ENCODE measurements around the gene PRODH. TPM values are rescaled to one million over a fixed set of nuclear protein-coding genes. Genes with fewer than 3 reads are reported as not detected.
A peak's percentile ranks its signal among the peaks of the same experiment; 100 is the strongest.
"Not testable (repeated sequence)": the region's sequence is repeated elsewhere in the genome, so short reads cannot be mapped to it uniquely, and the experiment has no call there.

PRODH gene
- total RNA-seq, 1 donor from 2014 or later, result 9.1 TPM

DNA sequence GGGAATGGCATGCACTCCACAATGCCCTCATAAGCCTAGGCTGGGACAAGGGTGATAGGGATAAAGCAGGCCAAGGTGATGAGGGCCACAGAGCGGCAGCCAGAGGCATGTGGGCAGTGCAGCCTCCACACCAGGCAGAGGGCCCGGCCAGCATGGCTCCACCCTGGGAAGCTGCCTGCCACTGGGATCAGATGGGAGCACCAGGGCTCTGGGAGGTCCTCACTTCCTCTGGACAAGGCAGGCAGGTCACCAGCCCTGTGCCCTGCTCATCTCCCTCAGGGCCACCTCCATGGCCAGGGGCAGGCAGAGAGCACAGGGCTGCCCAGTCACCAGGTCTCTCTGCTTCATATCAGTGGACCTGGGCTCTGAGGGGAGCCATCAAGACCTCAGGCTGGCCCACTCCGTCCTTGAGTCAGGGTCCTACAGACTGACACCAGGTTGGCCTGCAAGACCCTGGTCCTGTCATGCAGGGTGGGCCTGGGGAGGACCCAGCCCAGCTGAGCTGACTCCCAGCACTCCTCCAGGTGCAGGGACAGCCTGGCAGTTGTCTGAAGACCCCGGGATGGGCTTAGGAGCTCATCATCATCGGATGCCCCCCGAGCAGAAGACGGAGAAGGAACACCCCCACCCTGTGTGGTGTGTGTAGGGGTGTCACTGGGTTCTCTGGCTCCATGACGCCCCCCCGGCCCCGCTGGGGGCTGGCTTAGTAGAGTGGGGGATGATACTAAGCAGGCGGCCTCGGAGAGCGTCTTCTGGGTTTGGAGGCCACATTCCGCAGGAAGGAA is 33.3 kb upstream of the PRODH start:
- intact Hi-C loops (cut with micrococcal nuclease); DNase-seq; ATAC-seq: not testable (repeated sequence)

DNA sequence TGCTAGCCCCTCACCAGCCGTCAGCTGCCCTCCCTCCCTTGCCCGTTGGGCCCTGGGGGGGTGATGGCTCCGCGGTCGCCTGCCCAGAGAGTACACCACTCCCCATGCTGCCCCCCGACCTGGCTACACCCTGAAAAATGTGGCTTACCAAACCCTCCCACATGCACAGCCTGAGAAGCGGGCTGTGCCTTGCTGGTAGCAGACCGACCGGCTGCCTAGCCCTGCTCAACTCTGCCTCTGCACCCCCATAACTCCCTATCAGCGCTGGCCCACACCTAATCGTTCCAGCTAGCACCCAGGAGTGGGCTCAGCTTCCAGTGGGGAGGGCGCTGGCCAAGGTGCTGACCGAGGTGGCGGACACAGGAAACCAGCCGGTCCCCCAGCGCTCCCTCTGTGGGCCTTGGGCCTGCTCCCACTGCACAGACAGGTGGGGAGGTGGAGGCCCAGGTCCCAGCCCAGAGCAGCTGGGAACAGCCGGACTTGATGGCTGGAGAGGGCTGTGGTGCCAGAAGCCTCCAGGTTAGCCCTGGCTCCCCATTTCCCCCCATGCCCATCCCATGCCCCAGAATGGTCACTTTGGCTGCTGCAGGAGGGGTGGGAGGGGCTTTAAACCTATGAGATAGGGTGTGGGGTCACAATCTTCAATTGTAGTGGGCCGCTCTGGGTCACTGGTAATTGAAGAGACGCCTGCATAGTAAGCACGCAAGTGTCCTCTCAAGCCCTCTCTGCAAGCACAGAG is 32.1 kb upstream of the PRODH start:
- DNase-seq (peak; percentile 62), ATAC-seq (peak; percentile 50)
- intact Hi-C loops (cut with micrococcal nuclease), result no loop called here

DNA sequence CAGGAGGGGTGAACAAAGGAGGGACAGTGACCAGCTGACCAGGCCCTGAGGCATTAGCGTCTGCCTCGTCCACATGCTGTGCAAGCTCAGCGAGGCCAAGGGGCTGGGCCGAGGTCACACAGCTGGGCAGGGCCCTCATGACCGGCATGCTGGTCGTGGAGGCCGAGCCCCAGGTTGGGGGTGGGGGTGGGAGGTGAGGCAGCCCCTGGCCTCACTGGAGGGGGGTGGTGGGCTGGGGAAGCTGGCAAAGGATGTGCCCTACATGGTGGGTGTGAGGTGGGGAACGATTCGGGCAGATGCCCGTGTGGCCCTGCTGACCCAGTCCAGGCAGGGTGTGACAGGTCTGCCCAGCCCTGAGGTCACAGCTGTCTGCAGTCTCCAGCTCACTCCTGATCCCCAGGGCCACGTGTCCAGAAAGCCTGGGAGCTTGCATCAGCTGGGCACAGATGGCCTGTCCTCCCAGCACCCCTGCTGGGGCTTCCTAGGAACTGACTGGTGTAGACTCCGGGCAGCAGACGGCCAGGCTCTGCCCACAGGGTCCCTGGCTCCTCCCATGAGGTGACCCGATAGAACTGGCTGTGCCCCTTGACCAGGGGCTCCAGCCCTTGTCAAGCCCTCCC is 31.4 kb upstream of the PRODH start:
- DNase-seq; intact Hi-C loops (cut with micrococcal nuclease): not testable (repeated sequence)
- ATAC-seq, result peak; percentile 72

DNA sequence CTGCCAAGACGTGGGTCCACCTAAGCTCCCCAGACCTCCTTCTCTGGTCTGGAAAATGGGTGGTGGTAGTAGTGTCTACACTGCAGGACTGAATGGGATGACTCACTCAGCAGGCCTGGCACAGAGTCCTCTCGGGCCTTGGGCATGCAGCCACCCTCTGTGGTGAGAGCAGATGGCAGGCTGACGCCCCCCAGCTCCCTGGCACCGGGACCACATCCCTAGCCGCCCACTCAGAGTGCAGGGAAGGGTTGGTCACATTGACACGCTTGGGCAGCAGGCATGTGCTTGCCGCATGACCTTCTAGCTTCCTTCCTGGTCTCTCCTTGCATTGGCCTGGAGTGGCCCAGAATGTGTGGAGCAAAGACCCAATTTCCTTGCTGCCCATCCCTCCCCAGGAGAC is 30.7 kb upstream of the PRODH start:
- DNase-seq, result no peak
- no peak for ATAC-seq
- intact Hi-C loops (cut with micrococcal nuclease), result no loop called here

DNA sequence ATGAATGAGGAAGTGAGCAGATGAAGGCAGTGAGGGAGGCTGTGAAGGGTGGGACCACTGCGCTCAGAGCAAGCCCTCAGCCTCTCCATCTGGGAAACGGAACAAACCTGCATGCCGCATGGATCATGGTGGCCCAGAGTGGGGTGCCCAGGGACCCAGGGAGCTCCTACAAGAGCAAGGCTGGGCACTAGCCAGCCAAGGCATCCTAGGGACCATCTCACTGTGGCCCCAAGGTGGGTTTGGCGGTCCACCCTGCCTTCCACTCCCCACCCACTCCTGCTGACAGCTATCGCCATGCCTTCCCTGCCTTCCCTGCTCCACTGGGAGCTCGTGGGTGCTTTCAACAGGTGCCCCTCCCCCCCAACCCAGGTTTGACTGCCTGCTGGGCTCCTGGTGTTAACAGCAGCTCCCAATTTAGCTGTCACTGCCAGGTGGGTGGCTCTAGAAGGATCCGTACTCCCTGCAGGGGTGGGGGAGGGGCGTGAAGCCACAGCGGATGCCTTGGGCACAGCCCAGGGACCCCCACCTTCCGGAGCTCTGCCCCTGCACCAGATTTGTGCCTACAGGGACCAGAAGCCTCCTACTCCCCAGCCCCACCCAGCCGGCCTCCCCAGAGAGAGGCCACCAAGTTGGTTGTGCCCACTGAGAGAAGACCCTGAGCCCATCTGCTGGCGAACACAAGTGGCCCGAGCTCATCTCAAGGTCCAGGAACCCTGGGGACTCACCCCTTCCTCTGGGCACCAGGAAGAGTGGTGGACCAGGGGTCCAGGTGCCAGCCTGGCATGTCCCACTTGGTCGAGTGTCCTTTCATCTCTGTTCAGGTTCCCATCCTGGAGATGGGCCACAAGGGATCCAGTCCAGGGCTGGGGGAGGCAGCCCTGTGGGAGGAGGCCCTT is 29.7 kb upstream of the PRODH start:
- intact Hi-C loops (cut with micrococcal nuclease), result no loop called here
- no peak for DNase-seq
- ATAC-seq, result no peak

DNA sequence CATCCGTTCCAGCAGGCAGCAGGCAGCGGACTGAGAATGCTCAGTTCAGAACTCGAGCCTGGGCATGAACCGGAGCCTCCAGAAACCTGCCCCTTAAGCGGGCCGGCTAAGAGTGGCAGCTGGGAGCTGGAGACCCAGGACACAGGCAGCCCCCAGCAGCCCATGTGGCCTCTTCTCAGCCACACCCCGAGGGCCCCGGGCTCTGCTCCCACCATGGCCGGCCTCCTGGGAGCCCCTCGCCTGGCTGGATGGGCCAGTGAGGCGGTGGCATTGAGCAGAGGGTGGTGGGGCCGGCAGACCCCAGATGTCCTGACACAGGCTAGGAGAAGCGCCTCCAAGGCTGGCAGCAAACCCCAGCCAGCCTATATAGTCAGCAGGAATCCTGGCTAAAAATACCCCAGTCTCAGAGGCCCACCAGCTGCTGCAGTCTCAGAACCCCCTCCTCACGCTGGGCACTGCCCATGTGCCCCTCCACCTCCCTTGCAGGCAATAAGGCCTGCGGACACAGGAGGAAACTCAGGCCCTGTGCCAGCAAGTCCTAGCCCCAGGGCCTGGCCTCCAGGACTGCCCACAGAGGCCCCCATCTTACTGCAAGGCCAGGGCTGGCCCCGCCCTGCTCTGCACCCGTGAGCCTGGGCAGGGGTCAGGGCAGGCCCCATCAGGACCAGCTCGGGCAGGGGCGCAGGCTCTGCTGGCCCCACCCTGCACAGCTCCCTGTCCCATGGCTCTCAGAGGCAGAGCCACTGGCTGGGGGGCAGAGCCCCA is 28.6 kb upstream of the PRODH start:
- DNase-seq; intact Hi-C loops (cut with micrococcal nuclease); ATAC-seq: not testable (repeated sequence)

DNA sequence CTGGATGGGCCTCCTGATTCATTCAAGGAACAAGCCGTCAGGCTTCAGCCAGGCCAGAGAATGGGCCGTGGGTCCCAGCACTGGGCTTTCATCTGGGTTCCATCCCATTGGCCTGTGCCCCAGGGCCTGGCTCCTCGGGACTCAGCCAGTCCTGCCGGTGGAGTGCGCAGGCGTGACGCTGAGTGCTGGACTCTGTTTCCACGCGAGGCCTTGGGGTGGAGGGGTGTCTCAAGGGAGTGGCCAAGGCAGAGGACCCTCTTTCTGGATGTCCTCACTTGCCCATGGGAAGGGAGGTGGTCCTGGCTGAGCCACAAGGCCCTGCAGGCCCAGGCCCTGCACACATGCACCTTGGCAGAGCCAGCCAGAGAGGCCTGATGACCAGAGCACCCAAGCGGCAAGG is 28.0 kb upstream of the PRODH start:
- intact Hi-C loops (cut with micrococcal nuclease); DNase-seq; ATAC-seq: not testable (repeated sequence)

DNA sequence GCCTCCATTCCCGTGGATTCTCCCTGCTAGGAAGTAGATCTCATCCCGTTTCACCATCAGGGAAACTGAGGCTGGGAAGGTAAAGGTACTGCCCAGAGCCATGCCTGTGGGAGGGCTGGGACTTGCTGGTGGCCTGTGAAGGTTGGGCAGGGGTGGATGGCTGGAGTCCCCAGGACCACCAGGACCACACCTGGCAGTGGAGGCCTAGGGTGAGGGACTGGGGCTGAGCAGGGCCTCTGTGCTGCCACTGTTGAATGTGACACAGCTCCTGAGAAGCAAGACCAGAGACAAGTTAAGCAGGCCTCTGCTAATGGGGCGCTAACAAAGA is 26.2 kb upstream of the PRODH start:
- intact Hi-C loops (cut with micrococcal nuclease), result no loop called here
- DNase-seq, result no peak
- ATAC-seq, result no peak

DNA sequence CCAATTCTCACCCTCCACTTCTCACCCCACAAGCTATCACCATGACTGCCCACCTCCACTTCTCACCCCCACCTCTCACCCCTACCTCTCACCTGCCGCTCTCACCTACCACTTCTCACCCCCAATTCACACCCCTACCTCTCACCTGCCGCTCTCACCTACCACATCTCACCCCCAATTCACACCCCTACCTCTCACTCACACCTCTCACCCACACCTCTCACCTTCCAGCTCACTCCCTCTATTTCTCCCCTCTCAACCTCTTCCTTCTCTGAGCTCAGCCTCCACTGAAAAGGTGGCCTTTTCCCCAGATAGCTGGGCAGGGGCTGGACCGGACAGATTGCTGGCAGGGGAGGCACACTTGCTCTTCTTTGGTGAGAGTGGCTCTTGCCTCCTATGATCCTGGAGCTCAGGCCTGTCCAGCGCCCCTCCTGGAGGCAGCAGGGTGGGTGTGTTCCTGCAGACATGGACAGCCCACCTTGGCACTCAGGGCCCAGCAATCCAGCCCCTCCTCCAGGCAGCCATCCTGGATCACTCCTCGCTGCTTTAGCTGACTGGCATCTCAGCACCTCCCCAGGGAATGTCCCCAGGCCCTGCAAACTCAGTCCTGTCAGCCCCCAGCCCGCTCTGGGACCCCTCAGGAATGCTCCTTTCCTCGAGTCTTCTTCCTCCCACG is 25.7 kb upstream of the PRODH start:
- ATAC-seq; DNase-seq; intact Hi-C loops (cut with micrococcal nuclease): not testable (repeated sequence)

DNA sequence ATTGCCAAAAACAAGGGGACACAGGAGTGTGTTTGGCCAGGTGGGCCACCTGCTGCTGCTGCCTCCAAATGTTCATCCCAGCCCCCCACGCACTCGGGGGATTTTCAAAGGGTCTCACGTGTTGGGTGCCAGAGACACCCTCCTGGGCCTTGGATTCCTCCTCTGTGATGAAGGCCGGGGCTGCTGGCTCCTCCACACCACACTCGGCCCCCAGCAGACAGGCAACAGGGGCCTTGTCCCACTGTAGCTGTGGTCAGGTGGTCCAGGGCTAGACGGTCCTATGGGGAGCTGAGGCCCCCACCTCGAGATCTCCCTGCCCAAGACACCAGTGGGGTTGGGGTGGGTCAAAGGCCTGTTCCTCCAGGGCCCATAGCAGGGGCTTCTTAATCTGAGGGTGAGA is 25.1 kb upstream of the PRODH start:
- DNase-seq; intact Hi-C loops (cut with micrococcal nuclease); ATAC-seq: not testable (repeated sequence)

DNA sequence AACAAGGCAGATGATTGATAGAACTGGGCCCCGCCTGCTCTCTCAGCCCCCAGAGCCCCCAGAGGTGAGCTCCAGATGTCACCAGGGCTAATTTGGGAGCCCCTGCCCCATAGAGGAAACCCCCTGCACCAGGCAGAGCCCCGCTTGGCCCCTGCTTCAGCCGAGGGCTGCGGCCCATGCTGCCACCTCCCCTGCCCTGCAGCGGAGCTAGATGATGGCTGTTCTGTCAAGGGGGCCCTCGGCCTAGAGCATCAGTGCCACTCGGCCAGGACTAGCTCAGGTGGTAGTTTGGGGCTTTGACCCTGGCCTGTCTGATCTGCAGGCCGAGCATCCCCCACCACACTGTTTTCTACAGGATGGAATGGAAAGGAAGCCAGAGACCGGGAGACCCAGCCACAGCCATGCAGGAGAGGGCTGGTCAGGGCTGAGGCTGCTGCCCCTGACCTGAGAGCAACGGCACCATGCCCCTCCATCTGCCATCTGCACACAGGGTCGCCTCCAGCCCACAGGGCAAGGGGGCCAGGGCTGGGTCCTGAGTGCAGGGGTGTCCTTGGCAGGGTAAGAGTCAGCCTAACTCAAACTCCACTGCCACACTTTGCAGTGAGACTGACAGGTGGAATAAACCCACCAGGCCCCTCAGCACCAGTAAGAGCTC is 24.2 kb upstream of the PRODH start:
- ATAC-seq; DNase-seq; intact Hi-C loops (cut with micrococcal nuclease): not testable (repeated sequence)

DNA sequence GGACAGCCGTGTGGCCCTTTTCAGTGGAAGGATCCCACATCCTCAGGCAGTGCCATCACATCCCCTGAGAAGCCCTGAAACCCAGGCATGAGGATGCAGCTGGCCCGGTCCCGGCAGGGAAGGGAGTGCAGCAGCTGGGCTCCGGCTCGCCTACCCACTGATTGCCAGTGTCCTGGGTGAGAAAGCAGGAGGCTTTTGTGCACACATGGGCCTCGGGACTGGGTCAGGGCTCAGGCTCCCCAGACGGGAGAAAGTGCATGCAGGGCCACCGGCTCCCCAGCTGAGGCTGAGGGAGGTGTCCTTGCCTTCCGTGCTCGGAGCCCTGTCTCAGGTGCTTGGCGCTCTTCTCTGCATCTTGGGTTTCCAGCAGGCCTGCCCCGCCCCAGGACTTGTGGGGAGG is 23.6 kb upstream of the PRODH start:
- intact Hi-C loops (cut with micrococcal nuclease); DNase-seq; ATAC-seq: not testable (repeated sequence)

DNA sequence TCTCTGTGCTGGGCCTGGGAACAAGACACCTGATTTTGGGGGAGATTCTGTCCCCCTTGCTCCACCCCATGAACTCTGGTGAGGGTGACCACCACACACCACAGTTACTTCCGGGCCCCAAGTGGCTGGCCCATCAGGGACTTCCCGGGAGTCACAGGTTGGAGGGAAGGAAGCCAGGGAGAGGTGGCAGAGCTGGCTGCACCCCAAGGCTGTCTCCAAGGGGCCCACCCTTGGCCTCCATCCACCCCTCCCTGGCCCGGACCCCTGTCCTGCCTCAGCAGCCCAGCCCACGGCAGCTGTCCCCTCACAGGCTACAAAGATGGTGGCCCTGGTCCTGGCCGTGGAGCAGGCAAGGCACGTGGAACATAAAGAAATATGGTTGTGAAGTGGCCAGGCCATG is 23.2 kb upstream of the PRODH start:
- DNase-seq; intact Hi-C loops (cut with micrococcal nuclease); ATAC-seq: not testable (repeated sequence)

DNA sequence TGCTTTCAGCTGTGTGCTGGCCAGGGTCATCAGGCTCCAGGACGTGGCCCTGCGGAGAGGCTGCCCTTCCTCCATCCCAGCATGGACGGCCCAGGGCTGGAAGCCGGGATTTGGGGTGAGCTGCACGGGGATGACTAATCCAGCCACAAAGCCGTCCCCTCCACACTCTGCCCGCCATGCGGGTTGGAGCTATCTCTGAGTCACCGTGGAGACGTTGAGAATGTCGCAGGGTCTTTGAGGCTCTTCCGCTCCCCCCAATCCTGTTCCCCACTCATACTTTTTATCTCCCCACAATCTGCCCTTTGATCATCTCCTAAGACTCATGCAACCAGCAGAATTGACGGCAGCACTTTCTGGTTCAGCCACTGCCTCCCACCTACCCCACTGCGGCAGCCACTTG is 22.6 kb upstream of the PRODH start:
- ATAC-seq; intact Hi-C loops (cut with micrococcal nuclease); DNase-seq: not testable (repeated sequence)

DNA sequence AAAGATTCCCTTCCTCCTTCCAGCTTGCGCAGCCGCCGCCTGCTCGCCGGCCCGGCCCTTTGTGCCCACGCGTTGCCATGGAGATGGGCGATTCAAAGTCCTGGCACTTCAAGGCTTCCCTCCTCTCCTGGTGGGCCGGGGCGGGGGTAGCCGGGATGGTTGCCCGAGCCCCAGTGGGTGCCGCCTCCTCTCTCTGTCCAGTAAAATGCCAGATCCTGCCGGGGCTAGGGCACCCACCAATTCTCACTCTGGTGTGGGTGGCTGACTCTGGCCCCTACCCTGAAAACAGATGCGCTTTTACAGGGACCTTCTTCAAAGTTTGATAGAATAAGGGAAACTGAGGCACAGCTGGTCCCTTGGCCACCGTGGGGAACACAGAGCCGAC is 22.2 kb upstream of the PRODH start:
- ATAC-seq; DNase-seq; intact Hi-C loops (cut with micrococcal nuclease): not testable (repeated sequence)

DNA sequence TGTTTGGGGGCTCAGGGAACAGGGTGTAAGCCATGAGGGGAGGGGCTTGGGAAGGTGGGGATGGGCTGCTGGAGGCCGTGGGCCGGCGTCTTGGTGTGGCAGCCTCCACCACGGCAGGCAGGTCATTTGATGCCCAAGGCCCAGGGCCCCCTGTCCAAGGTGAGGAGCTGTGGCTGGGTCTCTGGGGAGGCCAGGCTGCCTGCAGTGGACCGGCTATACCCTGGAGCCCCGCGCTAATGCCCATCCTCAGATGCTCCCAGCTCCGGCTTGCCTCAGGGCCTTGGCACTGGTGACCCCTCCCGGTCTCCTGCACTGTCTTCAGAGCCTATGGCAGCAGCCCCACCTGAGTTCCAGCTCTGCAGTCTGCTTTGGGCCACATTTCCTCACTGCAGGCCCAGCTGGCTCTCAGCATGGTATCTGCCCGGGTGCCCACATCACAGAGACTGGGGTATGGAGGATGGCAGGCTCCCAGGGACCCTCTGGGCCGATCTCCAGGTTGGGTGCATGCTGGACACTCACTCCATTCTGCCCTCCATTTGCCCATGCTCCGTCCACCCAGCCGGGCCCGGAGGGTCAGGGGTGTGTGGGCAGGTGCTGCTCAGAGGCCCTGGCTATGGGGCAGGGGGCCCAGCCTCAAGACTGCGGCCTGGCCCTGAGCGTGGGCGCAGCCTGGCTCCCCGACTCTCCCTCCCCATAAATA is 21.7 kb upstream of the PRODH start:
- intact Hi-C loops (cut with micrococcal nuclease); DNase-seq; ATAC-seq: not testable (repeated sequence)

DNA sequence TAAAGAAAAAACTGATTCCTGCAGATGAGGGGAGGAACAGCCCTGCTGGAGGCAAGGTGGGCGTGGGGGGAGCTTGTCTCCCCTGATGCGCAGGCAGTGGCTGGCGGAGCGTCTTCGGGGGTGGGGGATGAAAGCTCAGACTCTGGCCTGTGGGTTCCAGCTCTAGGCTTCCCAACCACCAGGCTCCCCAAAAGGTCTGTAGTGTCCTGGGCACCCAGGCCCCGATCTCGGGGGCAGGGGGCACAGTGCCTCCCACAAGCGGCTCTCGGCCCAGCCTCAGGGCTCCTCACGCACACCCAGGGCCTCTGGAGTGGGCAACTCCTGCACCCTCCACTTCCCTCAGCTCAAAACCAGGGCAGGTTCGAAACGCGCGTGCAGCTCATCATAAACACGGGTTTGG is 20.9 kb upstream of the PRODH start:
- DNase-seq; ATAC-seq; intact Hi-C loops (cut with micrococcal nuclease): not testable (repeated sequence)
